GM19328 (cell line): Measurements from ENCODE around the gene GRM2.
A peak's percentile ranks its signal among the peaks of the same experiment; 100 is the strongest.

Experiments
- ATAC-seq: cut with Tn5 transposase; IDR thresholded peaks from one replicate; pipeline ENCODE4 v1.9.1; 2021; ENCODE audit warnings: mild to moderate bottlenecking, moderate library complexity; ENCODE audit not compliant: unreplicated experiment

GRM2 gene

DNA sequence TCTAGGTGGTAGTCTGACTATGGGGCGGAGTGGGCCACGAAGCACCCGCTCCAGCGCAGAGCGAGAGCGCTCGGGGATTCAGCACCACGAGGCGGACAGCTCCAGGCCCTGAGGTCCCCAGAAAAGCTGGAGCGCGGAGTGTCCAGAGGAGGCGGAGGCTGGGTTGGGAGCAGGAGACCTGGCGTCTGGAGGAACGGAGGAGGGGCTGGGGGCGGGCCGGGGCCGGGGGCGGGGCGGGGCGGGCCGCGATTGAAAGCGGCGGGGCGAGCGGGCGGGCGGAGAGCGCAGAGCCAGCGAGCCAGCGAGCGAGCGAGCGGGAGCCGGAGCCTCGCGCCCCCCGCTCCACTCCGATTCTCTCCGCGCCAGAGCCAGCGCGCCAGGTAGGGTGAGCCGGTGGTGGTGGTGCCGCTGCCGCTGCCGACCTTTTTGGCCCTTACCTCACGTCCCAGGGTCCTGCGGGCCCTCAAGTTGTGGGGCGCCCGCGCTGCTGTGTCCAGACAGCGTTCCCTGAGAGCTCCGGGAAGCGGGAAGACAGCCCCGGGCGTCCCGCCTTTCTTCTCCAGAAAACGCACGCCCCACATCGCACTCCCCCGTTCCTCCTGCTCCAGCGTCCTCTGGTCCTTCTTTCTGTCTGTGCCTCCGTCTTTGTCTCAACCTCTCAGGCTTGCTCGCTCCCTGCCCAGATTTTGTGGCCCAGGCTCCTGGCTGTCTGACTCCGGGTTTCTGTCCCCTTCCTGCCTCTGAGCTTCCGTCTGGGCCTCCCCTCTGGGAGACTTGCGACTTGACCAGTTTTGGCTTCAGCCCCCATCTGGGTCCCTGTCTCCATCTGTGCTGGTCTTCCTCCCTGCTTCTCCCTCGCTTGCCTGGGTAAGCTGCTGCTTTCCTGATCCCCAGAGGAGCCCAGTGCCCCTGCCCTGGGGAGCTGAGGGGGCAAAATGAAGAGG lies at the start of gene GRM2:
Gene GRM2, plus strand, starts transcription at position 281 of the 944 bp plus-strand sequence. CDS start 1,916 bp downstream, outside the sequence.
- no peak for ATAC-seq

DNA sequence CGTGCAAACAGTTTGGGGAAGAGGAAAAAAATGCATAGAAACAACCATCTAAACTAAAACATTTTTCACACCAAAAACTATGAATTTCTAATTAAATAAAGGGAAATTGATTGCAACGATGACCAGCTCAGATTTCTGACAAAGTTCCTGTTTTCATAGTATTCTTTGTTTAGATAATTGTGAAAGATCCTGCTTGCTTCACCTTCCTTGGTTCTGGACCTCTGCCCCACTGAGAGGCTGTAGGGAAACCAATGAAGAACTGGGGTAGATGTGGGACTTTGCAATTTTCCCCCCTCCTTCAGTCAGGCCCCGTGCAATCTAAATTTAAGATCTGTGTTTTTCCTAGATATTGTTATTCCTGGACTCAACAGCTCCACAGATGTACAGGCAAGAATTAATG lies 49.6 kb upstream of the GRM2 start:
- no peak for ATAC-seq

DNA sequence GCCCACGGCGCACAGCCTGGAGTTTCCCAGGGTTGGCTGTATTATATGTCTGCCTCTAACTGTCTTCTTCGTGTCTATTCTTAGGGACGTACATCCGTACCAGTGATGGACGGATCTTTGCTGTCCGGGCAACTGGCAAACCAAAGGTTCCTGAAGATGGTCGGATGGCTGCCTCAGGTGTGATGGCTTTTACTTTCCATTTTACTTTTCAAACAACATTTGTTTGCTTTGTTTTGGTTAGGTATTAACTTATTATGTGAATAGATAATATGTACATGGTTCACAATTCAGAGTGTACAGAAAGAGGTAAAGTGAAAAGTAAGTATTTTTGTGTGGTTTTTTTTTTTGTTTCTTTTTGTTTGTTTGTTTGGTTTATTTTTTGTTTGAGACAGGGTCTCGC lies 46.9 kb upstream of the GRM2 start:
- no peak for ATAC-seq

DNA sequence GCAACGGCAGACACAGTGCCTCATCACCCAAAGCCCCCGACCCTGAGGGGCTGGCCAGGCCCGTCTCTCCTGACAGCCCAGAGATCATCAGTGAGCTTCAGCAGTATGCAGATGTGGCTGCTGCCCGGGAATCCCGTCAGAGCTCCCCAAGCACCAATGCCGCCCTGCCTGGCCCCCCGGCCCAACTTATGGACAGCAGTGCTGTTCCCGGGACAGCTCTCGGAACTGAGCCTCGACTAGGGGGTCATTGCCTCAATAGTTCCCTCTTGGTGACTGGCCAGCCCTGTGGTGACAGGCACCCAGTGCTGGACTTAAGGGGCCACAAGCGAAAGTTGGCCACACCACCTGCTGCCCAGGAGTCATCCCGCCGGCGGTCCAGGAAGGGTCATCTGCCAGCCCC lies 44.4 kb upstream of the GRM2 start:
- ATAC-seq = no peak

DNA sequence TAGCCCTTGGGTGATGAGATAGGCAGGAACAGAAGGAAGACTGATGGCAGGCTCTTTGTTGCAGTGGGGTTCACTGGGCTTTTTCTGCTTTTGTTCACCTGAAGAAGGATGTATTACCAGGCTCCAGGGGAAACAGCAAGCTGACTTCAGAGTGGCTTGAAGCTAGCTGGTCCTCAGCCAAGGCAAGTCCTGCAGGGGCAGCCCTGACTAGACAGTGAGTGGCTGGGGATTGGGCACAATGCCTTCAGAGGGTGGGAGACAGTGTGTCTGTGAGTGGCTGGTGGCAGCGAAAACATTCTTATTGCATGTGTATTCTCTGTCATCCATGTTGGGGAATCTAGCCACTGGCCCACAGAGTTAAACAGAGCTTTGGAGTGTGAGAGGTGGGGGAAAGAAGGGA lies 38.1 kb upstream of the GRM2 start:
- no peak for ATAC-seq

DNA sequence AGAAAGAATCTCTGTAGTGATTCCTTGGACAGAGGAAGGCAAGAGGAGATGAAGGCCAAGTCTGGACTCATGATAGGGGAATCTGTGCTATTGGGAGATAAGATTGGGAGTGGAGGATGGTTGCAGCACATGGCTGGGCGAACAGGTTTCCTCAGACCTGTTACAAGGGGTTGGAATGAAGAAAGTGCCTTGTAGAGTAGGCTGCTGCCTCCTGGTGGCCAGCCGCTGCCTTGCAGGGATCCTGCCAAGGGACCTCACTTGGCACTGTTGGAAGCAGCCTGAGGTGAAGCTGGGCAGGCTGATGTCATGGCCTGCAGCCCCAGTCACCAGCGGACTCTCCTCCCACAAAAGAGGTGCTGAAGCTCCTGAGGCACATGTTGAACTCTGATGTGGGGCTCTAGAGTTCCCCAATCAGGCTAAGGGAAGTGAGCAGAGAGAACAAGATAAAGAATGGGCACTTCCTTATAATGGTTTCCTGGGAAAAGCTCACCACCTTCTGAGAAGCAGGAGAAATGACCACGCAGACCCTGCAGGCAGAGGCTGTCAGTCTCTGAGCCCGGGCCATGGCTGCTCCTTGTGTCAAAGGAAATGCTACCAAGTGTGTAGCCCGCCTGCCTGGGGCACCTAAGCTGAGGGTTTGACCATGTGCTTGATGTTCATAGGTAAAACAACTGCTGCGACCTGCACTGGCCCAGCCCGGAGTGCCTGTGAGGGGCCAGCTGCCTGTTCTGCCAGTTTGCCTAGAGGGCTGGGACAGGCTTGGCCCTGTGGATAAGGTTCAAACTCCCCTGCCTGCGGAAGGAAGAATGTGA lies 37.4 kb upstream of the GRM2 start:
- no peak for ATAC-seq

DNA sequence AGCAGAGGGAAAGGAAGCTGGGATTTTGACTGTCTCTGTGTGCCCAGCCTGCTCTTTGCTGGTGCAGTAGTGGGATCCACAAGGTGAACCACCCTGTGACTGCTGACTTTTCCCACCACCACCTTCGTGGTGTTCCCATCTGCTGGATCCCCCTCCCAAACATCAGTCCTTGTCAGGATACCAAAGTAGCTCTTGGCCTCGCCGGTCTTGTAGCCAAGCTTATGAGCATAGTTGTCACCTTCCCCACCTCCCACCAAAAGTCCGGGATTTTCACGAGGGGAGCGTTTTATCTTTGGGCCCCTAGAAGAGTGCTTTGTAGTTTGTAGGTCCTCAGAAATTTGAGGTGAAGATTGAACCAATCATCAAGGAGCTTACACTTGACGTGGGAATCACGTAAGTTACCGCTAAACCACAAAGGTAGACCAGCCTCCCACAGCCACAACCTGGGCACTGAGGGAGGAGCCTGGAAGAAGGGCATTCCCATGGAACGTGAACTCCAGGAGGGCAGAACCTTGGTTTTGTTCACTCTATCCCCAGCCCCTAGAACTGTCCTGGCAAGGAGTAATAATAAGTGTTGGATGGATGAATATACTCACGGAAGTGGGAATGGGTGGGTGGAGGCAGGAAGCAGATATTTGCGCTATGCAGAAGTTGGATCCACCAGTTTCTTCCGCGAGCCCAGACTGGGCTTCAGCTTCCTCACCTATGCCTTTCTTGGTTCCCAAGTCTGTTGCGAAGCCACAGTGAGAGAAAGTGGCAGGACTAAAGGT lies 36.6 kb upstream of the GRM2 start:
- no peak for ATAC-seq

DNA sequence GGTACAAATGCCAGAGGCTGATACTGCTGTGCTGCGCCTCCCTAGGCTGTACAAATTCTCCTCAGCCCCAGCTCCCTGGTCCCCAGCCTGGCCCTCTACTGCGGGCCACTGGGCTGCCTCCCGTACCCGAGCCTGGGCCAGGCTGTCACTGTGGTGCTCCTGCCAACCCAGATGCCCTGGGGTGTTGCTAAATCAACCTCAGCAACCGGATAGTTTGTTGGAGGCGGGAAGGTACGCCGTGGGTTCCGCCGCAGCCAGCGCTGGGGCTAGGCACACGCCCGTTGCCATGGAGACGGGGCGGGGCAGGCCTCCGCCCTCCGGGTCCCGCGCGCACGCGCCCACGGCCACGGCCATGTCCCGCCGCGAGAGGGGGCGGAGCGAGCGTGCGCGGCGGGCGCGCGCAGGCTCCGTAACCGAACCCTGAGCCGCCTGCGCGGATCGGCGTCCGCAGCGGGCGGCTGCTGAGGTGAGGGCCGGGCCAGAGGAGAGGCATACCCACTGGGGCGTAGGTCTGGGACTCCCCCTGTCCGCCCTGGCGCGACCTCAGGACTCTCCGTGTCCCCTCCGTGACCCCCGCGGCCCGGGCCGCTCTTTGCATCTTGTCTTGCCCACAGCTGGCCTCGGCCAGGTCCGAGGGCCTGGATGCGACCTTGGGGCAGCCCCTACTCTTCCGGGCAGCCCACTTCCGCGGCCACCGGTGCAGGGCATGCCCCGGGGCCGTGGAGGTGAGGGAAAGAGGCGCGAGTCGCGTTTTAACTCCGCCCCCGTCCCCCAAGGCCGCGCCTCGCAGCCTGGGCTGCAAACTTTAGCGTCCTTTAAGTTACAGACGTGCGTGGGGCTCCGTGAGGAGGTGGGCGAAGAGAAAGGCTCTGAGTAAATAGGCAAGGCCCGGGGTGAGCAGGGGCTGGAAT lies 35.8 kb upstream of the GRM2 start, which contains the start of gene TEX264:
Gene TEX264, plus strand, starts transcription at position 430 of the 911 bp plus-strand sequence. CDS start 3,053 bp downstream, outside the sequence.
- ATAC-seq = peak; percentile 73

DNA sequence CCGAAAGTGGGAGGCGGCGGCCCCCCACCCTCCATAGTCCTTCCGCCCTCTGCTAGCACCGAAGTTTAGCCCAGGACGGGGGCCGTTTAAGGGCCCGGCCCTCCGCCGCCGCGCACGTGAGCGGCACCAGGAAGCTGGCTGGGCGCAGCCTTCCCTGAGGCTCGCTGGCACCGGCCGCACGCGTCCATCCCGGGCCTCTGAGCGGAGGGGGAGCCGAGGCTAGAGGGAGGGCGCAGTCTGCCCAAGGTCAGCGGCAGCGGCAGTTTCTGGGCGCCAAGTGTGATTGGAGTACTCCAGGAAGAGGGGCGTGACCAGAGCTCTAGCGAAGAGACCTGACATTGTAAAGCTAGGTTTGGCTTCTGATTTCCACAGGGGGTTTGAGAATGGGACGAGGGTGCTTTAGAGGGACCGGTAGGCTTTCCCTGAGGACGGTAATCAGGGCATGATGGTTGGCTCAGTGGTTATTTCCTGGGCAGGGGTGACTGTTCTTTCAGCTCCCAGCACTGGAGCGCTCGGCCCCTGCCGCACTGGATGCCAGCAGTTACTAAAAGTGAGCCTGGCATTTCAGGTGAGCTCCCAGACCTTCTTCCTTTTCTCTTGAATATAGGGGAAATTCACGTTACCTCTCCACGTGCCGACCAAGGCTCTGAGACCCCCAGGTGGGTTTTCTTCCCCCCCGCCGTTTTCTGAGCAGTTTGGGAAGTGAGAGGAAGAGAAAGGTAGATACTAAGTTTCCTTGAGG lies 35.0 kb upstream of the GRM2 start:
- ATAC-seq = peak; percentile 29

DNA sequence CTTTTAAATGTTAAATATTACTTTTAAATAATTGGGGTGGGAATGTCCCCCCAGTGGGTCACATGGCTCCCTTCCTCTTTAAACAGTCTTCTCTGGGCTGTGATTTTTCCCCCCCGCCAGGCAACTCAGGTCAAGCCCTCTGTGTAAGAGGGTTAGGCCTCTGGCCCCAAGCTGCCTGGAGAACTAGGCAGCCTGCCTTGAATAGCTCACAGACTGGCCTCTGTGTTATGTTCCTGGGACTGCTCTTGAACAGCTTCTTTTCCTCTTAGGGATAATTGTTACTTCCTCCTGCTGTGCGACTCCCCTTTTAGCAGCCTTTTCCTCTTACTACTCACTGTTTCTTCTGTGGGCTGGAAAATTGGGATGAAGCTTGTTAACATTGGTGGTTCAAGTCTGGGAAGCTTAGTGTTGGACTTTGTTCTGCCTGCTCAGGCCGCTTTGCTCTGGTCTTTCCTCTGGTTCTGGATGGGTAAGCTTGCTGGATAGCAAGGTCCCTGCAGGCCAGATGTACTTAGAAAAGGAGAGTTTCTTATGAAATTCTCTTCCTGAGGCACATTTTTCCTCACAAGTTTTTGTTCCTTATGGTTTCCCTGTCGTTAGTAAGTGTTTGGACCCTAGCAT lies 33.6 kb upstream of the GRM2 start:
- ATAC-seq = no peak

DNA sequence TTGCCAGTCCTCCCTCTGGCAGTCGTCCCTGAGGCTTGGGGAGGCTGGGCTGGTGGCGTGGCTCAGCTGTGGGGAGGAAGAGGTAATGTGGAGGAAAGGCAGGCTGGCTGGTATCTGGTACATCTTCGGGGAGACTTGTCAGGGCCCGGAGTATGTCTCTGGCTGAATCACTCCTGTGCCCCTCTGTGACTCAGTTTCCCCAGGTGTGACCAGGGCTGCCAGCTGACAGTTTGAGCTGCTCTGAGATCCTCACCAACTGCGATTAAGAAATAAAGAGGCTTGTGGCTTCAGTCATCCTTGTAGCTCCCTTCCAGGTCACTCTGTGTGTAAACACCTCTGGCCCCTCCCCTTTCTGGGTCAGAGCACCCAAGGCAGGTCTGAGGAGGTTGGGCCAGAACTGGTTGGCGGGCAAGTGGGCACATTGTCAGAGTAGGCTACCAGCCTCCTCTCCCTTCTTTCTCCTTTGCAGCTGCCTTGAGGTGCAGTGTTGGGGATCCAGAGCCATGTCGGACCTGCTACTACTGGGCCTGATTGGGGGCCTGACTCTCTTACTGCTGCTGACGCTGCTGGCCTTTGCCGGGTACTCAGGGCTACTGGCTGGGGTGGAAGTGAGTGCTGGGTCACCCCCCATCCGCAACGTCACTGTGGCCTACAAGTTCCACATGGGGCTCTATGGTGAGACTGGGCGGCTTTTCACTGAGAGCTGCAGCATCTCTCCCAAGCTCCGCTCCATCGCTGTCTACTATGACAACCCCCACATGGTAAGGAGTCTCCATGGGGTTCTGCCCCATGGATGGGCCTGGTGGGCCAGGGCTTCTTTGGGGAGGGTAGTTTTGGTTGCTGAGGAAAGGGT lies 32.8 kb upstream of the GRM2 start:
- no peak for ATAC-seq

DNA sequence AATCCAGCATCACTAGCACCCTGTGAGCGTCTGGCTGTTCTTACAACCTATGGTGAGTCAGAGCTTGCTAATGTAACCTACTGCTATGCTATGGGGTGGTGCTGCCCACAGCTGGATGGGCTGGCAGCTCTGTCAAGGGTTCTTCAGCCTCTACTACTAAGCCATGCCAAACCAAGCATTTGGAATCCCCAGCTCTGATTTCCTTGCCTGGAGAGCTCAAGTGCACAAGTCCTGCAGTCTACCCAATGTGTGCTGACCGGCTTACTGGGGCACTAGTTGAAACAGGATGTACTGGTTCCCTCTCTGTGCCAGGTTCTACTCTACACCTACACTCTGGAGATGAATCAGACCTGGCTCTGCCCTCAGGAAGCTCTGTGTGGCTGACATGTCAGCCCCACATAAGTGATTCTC lies 31.7 kb upstream of the GRM2 start:
- ATAC-seq = no peak

DNA sequence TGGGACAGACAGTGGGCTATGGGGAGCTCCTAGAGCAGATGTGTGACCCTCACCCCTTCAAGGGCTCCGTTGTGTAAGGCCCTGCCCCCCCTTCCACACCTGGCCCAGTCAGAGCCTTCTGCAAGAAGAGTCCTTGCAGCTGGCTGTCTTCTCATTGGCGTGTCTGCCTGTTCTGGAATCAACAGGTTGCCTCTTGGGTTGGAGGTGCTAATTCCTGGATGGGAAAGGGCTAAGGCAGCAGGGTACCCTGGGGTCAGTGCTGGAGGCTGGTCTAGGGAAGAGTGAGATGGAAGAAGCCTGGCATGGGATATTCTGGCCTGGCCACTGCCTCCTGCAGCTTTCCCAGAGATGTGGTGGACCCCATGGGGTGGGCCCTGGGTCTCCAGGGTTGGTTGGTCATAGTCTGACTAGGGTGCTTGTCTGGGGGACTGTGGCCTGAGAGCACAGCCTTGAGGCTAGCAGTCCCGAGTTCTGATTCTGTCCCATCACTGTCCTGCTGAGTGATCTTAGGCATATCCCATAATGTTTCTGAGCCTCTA lies 30.7 kb upstream of the GRM2 start:
- no peak for ATAC-seq

DNA sequence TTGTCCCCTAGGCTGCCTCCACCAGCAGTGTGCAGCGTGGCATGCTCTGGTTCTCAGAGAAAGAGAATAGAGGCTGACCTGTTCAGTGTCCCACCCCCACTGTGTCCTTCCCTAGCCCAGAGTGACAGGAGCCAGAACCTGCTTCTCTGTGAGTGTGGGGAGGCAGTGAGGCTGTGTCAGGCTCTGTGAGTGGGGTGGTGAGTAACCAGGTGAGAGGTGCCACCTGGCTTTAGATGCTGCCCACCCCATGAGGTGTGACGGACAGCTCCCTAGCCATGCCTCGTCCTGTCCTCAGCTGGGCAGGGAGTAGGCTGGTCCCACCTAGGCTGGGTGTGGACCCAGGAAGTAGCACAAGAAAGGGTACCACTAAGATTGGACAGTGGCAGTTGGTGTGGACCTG lies 29.5 kb upstream of the GRM2 start:
- ATAC-seq = no peak

DNA sequence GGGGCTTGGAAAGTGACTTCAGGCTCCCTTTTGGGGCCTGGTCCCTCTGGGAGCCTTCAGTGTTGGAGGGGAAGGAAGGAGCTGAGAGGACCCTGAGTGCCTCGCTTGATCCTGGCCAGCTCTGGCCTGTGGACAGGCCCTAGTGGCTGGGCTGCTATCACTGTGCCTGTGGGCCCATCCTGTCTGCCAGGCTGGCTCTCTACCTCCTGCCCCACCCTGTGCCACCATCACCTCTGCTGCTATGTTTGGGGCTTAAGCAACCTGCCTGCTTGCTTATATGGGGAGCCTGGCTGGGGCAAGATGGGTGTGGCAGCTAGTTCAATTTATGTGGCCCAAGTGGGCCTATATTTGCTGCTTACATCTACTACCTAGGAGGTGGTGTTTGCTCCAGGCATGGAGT lies 28.7 kb upstream of the GRM2 start:
- ATAC-seq = no peak

DNA sequence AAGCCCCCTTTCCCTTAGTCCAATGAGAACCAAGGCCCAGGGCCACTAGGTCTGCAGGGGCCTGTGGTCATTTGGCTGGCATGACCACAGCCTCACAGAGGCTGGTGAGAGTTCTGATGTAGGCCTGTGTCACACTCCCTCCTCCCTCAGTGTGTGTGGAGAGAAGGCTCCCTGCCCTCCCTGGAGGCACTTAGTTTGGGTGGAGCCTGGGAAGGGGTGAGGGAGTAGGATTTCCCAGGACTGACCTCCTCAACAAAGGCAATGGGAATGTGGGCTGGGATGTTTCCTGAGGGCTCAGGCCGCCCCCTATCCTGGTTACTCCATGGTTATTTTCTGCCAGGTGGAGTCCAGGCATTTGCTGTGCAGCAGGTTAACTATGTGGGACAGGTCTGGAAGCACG lies 28.2 kb upstream of the GRM2 start:
- no peak for ATAC-seq

DNA sequence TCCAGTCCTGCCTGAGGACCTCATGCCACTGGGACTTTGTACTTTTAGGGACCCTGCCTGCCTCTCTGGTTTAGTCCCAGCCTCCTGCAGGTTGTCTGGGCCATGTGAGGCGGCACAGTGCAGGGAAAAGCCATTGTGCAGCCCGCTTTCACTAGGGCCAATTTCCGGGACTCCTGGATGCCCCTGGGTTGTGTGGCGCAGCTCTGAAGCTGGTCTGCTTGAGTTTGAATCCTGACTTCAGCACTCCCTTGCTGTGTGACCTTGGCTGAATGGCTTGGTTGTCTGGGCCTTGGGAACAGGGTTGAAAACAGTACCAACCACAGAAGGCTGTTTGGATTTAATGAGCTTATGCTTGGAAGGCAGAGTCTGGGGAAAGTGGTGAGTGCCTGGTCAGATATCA lies 27.6 kb upstream of the GRM2 start:
- ATAC-seq = no peak

DNA sequence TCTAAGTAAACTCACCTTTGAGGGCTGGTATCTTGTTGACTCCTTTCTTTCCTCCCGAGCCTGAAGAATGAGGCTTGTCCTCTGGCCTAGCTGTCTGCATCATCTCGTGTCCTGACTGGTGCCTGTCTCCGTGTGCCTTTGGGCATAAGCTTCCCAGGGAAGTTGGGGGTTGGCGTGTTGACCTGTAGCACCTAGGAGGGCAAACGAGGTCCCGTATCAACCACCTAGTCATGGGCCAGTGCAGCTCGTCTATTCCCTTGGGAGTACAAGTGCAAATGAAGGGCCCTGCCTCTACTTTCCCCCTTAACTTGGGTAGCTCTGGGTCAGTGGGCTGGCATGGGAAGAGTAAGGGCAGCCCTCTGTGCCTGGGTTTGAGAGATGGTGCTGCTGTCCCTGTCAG lies 27.1 kb upstream of the GRM2 start:
- ATAC-seq = no peak
